Inferior parietal cortex (tissue), 1 donor: ENCODE results near the gene MTMR3.

ENCODE experiments used
- DNase-seq: peaks from one replicate; pipeline ENCODE4 v3.0.0-alpha.2; 2016; ENCODE audit errors: extremely low spot score

The MTMR3 gene

DNA sequence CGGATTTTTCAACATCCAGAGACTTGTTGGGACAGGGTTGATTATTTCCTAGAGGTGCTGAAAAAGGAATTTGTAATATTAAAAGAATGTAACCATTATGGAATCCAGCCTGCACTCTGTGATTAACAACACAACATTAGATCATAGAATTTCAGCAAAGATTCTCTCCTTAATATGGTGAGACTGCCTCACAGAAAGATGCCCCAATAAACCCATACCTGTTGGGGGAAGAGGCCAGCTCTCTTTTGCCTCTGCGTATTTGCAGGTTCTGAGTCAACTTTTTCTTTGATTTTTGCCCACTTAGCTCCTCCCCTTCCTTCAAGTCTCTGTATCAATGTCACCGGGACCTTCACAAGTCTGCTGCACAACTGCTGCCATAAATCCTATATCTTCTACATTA is 12.4 kb upstream of the MTMR3 start:
- DNase-seq, result no peak

DNA sequence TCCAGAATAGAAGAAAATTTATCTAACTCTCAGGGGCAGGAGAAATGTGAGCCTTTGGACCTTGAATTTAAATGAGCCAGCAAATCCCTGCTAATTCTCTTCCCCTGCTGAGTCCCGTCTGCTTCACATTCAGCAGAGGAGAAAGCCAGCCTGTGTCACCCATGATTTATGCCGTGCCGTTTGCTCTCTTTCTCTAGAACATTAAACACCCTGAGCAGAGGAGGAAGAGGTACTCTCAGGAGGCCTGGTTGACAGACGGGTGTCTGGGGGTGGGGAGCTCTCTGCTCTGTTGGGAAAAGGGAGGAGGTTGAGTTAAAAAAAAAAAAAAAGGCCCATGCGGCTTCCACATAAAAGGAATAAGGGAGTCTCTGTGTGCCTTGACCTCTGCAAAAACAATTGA is 11.3 kb upstream of the MTMR3 start:
- DNase-seq, result no peak

DNA sequence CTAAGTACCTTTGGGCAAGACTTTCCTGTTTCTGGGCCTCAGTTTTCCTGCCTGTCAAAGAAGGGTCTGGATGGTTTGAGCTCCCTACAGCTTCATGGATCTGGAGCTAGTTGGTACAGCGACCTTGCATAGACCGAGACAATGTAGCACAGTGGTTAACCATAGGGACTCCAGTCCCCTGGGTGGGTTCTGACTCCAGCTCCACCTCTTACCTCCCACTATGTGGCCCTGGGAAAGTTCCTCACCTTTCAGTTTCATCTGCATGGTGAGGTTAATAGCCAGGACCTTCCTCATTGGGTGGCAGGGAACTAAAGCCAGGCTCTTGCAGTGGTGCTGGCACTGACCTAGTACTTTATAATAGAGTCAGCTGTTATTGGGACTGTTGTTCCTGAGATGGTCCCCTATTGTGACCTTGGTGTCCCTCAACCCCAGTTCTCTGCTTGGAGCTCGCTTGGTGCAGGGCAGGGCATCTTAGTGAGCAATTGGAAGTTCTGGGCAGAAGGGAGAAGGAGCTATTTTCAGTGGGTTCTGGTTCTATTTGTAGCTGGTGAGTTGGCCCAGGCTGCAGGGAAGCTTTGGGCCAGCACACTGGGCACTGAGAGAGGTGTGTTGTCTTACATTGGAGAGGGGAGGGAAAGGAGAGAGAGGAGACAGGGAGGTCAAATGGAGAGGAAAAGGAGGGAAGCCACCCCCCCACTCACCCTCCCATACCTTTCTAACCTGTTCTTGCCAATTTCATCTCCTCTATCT is 10.7 kb upstream of the MTMR3 start:
- DNase-seq, result no peak

DNA sequence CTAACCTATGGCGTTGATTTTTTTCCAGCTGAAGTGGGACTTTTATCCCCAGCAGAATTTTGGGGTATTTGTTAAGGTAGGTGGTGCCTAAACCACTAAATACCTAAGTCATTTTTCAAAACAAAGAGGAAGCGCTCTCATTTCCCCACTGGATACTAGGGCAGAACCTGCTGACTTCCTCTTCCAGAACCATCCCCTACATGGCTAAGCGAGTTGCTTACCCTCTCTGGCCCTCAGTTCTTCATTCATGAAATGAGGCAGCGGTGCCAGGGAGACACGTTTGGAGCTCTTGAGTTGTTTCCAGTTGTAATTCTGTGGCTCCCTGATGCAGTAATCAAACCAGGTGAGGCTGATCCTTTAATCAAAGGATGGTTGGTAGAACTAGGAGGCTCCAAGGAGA is 10.0 kb upstream of the MTMR3 start:
- no peak for DNase-seq

DNA sequence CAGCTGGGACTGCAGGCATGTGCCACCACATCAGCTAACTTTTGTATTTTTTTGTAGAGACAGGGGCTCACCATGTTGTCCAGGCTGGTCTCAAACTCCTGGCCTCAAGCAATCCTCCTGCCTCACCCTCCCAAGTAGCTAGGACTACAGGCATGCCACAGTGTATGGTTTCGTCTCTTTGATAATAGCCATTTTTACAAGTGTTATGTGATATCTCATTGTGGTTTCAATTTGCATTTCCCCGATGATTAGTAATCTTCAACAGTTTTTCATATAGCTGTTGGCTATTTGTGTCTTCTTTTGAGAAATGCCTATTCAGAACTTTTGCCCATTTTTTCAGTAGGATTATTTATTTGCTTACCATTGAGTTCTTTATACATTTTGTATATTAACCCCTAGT is 9.0 kb upstream of the MTMR3 start:
- DNase-seq, result no peak

DNA sequence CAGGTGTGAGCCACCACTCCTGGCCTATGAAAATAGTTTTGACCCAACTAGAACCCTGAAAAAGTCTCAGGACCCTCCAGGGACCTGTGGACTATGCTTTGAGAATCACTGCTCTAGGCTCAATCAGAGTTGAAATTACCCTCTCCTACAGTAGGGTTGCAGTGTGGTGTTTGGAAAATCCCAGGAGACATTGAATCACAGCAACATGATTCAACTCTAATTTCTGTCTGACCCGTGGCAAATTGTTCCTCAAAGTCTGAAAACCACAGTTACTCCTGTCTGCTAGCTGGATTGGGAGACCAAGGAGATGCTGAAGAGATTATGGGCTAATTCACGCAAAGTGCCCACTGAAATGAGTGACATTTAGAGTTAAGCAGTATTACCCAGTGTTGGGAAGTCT is 5.4 kb upstream of the MTMR3 start:
- no peak for DNase-seq

DNA sequence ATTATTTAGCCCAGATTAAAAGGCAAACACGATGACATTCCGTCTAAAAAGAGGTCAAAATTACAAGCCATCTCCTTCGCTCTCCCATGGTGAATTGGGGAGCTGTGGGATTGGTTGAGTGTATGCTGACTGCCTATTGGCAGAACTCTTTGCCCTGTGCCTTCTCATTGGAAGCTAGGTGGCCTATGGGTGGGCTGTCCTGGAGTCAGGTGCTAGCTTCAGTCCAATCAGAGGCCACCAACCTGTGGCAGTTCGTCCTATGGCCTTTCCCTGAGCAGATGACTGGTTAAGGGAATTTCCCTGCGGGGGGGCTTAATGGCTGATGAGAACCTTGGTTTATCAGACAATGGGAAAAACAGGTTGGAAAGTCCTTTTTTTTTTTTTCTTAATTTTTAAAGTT is 3.2 kb upstream of the MTMR3 start:
- no peak for DNase-seq

DNA sequence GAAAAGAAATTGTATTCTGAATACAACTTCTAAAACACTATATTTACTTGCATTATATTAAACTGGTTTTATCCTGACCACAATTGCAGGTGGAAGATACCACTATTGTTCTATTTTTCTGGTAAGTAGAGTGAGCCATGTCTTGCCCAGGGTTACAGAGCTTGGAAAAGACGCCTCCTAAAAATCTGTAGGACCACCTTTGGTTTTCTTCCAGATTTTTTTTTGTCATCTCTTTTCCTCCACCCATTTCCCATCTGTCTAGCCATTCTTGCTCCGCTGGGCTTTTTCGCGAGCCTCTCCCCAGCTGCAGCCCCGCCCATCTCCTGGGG is 294 bp upstream of the MTMR3 start:
- DNase-seq, result no peak

DNA sequence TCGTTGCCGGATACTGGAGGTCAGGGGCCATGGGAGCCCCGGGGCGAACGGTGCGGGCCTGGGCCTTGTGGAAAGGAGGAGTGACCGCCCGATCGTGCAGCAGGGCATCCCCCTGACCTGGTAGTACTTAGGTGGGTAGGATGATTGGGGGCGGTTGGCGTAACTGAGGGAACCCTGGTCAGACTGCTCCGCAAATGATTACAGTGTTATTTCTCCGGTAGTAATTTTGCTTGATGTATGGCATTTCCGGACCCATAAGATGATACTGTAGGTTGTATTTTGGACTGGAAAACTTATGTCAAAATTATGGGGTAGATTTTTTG is 762 bp downstream of the MTMR3 start:
- no peak for DNase-seq

DNA sequence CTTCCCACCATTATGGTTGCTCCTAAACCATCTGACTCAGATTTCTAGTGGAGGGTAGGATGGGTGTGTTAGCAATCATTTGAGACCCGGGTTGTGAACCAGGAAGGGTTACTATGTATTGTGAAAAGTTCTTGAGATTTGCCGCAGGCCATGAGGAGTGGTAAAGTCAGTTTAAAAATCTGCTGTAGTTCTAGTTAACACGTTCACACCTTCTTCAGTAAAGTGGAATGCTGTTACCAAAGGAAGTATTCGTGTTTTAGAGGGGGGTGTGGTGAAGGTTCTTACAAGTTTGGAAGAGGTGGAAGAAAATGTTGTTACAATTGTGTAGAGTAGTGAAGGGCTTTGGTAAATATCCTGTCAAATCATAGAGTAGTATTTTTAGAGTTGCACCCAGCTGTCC is 2.6 kb downstream of the MTMR3 start:
- no peak for DNase-seq

DNA sequence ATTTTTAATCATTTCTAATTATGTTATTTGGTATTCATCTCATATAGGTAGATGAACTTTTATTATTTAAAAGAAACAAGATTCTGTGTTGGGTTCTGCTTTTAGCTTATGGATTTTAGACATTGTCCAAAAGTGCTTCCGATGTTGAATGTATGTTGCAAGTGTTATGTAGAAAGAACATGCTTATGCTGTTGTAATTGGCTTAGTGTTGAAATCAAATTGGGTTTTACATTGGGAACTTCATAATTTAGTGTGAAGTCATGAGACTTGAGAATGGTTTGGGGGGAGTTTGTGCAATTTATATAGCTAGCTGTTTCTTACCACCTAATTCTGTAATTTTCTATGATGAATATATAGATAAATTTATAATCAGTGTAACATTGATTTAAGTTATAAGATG is 3.6 kb downstream of the MTMR3 start:
- DNase-seq, result no peak

DNA sequence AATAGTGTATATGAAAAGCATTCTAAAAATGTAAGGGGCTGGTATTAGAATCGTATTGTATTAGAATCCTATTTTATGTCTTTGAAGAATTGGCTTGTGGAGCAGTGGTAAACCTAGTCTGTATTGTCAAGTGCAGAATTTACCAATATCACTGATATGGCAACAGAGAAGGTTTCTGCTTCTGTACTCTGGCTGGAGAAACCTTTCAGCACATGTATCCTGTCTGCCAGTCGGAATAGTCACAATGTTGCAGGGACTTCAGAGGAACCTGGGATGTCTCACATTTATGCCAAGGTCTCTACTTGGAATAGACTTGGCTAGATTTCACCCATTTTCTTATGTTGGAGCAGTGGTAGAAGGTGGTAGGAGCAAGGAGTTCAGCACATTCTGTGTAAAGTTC is 4.4 kb downstream of the MTMR3 start:
- DNase-seq, result no peak

DNA sequence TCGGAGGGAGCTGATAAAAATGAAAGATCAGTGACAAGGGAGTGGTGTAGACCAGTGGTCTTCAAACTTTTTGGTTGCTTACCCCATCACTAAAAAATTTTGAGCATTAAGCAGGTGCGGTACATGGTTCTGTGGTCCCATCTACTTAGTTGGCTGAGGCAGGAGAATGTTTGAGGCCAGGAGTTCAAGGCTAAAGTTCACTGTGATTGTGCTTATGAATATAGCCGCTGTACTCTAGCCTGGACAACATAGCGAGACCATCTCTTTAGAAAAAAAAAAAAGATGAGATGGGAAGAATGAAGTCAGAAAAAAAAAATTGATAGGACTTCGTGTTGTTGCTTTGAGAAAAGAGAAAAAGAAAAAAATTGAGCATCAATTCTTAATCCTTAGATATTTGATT is 7.8 kb downstream of the MTMR3 start:
- DNase-seq, result no peak

DNA sequence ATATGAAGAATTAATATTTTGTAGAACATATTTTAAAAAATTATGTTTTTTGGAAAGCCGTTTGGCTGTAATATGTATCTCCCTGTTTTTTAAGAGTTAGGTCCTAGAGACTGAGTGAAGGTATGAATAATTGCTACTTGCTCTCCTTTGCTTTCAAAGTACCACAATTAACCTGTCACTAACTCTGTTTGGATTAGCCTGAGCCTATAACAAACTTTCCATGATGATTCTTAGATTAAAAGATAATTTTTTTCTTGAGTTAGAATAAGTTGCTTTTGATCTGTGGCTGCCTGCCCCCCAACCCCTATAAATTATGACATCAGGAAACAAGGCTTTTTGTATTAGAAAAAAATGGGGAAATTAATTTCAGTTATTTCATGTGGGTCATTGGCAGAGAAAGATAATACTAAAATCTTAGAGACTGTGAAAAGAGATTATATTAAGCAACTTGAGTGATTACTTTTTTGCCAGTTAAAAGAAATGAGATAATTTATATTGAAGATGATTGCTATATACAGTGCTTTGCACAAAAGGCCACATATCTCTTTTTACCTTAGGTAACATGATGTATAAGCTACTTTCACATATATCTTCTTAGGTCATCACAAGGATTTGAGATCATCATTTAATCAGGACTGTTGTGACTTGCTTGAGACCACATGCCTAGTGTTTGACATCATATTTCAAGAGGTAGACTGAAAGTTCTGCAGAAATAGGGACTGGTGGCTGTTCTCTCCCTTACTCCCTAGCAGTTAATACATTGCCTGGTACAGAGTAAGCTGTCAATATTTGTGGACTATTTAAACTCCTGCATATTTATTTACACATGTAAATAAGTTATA is 9.6 kb downstream of the MTMR3 start:
- no peak for DNase-seq

DNA sequence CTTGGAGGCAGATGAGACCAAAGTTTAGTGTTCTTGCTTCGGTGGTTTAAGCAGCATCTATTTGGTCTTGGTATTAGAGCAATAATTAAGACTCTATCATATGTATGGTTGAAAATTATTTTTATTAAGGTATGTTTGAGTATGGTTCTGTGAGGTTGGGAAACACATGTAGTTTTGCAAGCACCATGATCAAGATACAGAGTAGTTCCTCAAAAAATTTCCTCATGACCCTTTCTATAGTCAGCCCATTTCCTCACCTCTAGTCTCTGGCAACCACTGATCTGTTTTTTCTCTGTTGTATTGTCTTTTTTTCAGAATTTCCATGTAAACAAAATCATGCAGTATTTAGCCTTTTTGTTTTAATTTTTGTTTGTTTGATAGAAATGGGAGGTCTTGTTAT is 18.4 kb downstream of the MTMR3 start:
- DNase-seq, result no peak

DNA sequence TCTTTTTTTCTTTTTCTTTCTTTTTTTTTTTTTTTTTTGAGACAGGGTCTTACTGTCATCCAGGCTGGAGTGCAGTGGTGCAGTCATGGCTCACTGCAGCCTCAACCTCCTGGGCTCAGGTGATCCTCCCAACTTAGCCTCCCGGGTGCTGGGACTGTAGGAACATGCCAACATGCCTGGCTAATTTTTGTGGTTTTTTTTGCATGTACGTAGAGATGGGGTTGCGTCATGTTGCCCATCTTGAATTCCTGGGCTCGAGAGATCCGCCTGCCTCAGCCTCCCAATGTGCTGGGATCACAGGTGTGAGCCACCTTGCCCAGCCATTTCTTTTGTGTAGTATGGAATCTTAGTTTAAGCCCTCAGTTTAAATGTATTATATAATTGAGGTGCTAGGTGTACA is 20.4 kb downstream of the MTMR3 start:
- DNase-seq, result no peak

DNA sequence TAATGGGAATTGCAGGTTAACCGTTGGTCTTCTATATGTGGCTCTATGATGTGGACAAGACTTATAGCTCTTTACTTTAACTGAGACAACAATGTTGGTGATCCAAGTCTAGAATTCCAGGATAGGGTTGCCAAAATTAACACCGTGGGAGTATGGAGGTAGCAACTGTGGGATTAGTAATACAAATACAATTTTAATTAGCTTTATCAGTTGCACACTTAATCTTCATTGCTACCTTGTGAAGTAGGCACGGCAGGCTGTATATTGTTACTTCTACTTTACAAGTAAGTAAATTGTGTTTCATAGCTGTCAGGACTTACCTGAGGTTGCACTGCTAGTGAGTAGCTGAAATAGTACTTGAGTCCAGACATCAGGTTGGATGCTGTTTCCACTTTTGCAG is 21.0 kb downstream of the MTMR3 start:
- DNase-seq, result no peak

DNA sequence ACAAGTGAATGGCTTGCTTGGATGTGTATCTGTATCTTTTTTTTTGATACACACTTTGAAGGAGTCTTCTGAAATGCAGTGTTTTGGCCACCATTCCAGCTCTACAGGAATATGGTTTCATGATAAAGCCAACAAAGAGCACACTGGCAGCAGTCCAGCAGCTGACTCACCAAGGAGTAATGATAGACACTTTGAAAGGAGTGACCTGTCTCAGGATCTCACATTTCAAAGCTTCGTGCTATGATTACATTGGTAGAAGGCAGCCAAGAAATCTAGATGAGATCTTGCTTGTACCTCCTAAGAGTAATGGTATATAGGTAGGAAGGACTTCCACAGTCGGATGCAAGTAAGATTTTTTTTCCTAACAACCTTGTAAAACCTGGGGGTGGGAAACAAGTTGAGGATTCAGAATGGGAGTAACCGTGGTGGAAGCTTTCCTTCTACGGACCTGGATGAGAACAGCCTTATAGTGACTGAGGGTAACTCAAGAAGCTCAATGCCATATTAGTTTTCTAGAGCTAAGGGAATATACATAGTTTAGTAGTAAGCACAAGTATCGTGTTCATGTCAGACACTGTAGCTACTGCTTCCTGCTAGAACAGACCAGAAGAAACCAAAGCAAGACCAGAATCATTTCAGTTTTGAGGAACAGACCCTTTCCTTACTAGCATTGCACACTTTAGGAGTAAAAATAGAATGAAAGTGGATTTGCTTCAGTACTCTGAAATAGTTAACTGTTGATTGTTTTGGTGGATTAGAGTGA is 25.0 kb downstream of the MTMR3 start:
- DNase-seq, result peak; percentile 65

DNA sequence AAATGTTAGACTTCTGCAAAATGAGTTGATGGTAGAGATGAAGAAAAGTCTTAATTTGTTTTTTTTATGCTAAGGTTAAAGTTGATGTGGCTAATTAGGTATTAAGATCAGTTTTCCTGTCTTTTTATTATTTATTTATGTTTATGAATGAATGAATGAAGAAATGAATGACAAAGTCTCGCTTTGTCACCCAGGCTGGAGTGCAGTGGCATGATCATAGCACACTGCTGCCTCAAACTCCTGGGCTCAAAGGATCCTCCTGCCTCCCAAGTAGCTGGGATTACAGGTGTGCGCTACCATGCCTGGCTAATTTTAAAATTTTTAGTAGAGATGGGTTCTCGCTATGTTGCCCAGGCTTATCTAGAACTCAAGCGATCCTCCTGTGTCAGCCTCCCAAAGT is 29.2 kb downstream of the MTMR3 start:
- no peak for DNase-seq

DNA sequence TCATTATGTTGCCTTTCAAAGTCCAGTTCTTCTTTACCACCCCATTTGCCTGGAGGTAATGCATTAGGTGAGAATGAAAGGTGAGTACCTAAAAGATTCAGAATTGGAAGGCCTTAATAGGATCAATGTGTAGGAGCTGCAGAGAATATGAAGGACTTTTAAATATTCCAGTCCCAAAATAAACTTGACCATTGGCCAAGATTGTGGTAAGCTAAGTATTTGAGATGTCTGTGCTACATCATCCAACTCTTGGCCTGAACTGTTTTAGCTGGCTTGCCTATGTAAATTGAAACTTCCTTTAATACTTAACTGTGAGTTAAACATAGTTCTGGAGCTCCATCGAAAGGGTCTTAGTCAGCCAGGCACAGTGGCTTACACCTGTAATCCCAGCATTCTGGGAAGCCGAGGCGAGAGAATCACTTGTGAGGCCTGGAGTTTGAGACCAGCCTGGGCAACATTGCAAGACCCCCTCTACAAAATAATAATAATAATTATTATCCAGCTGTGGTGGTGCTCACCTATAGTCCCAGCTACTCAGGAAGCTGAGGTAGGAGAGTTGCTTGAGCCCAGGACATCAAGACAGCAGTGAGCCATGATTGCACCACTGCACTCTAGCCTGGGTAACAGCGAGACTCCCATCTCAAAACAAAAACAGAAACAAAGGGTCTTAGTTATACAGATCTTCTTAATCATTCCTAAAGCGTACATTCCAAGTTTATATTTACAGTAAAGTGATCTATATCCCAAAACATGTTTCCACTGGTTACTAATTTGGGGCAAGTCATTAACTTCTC is 29.8 kb downstream of the MTMR3 start:
- DNase-seq, result no peak

DNA sequence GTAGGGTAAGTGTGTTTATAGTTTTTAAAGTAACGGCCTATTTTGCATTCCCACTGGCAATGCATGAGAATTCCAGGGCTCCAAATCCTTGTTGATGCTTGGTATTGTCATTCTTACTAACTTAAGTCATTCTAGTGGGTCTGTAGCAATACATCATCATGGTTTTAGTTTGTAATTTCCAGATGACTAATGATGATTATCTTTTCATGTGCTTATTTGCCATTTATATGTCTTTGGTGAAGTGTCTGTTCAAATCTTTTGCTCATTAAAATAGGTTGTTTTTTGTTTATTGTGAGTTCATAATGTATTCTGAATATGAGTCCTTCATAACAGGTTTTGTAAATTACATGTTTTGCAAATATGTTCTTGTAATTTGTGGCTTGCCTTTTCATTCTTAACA is 31.2 kb downstream of the MTMR3 start:
- DNase-seq, result no peak

DNA sequence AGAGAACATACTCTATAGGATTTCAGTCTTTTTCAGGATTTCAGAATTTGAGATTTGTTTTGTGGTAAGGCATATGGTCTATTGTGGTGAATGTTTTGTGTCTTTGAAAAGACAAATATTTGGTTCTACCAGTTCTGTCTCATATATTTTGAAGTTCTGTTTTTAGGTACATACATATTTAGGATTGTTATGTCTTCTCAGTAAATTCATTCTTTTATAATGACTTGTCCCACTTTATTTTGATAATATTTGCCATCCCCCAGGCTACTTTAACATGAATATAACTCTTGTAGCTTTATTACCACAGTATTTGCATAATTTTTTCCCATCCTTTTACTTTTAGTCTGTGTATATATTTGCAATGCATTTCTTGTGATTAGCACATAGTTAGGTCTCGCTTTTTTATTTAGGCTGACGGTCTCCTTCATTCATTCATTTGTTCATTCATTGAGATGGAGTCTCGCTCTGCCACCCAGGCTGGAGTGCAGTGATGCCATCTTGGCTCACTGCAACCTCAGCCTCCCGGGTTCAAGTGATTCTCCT is 32.1 kb downstream of the MTMR3 start:
- DNase-seq, result no peak
